Inflammatory macrophage treated with lipopolysaccharide for 1 hour (primary cell): ENCODE results near the gene ACOT6.
"Not testable (repeated sequence)": the region's sequence is repeated elsewhere in the genome, so short reads cannot be mapped to it uniquely, and the experiment has no call there.

Source experiments
- DNase-seq, 2 donors: peaks; one replicate each; pipeline ENCODE4 v3.0.0-alpha.2; 2020 to 2022

Gene ACOT6

DNA sequence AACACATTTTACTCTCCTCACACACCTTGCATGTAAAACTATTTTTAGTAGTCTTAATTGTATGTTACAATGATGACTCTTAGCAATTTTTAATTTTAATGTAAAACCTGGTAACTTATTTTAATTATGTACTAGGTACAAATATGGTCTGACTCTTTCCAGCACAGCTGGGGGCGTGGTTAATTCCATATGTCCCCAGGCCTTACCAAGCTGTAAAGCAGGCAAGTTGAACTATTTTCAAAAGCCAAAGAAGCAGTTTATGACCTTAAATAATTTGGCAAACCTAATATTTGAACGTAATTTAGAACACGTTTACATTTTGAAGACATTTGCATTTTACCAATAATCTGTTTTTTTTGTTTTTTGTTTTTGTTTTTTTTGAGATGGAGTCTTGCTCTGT, 9.3 kb upstream of the ACOT6 start:
- no peak for DNase-seq

DNA sequence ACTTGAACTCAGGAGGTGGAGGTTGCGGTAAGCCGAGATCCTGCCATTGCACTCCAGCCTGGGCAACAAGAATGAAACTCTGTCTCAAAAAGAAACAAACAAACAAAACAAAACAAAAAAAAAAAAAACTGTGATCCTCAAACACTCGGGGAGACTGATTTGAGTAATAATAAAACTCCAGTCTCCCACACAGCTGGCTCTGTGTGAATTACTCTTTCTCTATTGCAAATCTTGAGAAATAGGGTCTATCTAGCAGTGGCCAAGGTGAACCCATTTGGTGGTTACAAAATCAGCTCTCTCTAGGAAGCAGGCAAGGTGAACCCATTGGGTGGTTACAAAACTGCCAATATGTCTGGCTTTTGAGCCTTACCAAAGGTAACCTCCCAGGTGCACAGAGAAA, 6.0 kb upstream of the ACOT6 start:
- no peak for DNase-seq

DNA sequence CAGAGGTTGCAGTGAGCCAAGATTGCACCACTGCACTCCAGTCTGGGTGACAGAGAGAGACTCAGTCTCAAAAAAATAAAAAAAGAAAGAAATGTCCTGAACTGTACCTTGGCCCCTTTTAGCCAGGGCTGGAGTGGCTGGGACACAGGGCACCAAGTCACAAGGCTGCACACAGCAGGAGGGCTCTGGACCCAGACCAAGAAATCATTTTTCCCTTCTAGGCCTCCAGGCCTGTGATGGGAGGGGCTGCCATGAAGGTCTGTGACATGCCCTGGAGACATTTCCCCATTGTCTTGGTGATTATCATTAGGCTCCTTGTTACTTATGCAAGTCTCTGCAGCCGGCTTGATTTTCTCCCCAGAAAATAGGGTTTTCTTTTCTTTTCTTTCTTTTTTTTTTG, 5.1 kb upstream of the ACOT6 start:
- no peak for DNase-seq

- no peak for DNase-seq
Measured at GRCh38 chr14:73610687-73611086, 1.6 kb upstream of the ACOT6 start.

- DNase-seq, result no peak
Measured at GRCh38 chr14:73613046-73613383, 698 bp downstream of the ACOT6 start.

- no peak for DNase-seq
Measured at GRCh38 chr14:73613419-73613963, 1.2 kb downstream of the ACOT6 start.

DNA sequence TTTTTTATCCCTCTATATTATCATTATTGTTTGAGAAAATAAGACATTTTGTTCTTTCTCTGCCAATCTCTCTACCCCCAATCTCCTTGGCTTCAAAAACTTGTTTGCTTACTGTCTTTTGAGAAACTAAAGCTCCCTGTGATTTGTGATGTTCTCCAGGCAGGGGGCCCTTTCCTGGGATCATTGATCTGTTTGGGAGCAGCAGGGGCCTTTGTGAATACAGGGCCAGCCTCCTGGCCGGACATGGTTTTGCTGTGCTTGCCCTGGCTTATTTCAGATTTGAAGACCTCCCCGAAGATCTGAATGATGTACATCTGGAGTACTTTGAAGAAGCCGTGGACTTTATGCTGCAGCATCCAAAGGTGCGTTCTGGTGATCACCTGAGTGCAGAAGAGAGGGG, 4.5 kb downstream of the ACOT6 start:
- no peak for DNase-seq

DNA sequence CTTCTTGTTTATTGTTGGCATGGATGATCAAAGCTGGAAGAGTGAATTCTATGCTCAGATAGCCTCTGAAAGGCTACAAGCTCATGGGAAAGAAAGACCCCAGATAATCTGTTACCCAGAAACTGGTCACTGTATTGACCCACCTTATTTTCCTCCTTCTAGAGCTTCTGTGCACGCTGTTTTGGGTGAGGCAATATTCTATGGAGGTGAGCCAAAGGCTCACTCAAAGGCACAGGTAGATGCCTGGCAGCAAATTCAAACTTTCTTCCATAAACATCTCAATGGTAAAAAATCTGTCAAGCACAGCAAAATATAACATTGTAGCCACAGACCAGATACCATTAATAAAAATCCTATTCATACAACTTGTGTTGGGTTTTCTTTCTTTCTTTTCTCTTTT, 7.2 kb downstream of the ACOT6 start:
- DNase-seq, result no peak

DNA sequence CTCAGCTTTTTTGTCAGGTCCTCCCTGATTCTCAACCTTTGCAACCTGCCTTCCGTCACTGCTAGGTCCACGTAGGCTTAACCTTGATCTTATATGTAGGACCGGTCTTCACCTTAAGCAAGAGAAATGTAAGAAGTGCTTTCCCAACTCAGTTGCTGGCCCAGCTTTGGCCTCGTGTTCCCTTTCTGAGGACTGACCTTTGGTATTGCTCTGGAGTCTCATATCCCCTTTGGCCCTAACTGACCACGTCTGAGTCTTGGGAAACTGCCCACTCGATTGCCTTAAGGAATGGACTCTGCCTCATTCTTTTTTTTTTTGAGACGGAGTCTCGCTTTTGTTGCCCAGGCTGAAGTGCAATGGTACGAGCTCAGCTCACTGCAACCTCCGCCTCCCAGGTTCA, 8.0 kb downstream of the ACOT6 start:
- DNase-seq, result no peak

DNA sequence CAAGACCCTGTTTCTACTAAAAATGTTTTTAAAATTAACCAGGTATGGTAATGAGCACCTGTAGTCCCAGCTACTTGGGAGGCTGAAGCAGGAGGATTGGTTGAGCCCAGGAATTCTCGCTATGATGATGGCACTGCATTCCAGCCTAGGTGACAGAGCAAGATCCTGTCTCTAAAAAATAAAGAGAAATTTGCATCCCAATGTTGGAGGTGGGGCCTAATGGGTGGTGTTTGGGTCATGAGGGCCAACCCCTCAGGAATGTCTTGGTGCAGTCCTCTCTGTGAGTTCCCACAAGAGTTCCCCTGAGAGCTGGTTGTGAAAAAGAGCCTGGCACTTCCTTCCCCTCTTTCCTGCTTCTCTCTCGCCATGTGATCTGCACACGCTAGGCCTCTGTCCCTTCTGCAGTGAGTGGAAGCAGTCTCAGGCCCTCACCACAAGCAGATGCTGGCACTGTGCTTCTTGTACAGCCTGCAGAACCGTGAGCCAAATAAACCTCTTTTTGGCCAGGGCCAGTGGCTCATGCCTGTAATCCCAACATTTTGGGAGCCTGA, 11.3 kb downstream of the ACOT6 start:
- DNase-seq, result peak in 1 of 2 donors; percentile 41

- DNase-seq, result no peak
Measured at GRCh38 chr14:73625706-73626105, 13.4 kb downstream of the ACOT6 start.

DNA sequence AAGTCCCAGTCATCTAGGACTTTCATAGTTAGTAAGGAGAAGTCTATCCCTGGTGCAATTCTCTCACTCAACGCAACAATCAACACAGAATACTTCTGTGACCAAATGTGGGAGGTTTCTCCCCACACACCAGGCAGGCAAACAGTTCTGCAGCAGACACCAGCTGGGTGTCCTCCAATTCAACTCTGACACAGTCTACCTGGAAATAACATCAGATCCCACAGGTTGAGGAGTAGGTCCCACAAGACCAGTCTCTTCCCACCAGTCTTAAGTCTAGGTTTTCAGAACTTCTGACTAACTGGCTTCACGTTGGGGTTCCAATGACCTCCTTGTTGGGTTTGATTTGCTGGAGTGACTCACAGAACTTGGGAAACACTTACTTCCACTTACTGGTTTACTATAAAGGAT, 14.8 kb downstream of the ACOT6 start:
- peak; percentile 71 to 89 for DNase-seq

DNA sequence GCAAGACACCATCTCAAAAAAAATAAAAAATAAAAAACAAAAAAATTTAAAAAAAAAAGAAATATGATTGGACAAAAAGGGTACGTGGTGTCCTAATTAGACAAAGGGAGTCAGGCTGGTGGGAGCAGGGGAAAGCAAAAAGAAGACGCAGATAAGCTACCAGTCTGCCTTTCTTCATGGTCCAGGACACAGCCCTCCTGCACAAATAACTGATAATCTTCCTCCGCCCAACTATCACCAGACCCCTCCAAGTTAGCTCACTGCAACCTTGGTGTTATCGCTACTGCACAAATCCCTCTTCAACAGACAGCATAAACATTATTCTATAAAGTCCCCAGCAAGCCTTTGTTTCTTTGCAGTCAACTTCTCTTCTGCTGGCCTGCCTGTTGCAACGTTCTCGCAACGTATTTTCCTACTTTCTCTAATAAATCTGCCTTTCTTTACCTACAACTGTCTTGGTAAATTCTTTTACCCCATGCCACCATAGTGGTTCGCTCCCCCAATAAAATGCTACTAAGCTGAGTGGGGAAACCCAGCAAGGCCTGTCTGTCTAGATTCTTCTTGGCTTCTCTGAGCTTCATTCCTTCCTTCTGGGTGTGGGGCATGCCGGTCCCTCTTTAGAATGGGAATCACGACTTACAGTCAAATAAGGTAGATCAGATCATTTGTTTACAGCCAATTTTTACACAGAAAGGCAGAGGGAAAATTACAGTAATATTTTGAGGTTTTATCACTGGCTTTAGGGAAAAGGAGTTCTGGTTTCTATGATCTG, 17.9 kb downstream of the ACOT6 start:
- no peak for DNase-seq

DNA sequence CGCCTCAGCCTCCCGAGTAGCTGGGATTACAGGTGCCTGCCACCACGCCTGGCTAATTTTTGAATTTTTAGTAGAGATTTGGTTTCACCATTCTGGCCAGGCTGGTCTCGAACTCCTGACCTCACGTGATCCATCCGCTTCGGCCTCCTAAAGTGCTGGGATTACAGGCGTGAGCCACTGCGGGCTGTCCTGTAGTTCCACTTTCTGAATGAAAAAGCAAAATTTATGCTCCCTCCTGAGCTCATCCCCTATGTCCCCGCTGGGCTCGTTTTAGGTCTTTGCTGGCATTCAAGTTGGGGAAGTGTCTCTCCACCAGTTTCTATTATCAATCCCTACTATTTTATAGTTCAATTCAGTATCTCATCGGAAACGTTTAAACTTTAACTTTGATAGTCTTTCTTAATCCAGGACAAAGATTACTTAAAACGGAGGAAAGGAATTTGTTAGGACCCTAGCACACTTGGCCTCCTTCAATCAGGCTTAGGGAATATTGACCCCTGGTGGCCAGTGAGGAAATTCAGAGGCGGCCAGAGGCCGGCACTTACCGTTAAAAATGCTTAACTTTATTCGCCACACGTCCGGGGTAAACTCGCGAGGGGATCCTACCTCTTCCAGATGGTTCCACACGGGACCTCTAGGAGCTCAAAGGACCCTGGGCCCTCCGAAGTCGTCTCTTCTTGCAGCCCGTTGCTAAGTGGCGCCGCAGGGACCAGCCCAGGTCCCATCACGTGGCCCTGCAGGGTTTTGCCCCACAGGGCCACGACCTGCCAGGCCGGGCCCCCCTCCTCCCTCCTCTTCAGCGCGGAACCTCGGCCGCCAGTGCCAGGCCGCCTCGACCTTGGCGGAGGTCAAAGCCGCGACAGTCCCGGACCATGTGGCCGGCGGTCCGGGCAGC, 21.0 kb downstream of the ACOT6 start:
- DNase-seq, result peak; percentile 61 to 86

DNA sequence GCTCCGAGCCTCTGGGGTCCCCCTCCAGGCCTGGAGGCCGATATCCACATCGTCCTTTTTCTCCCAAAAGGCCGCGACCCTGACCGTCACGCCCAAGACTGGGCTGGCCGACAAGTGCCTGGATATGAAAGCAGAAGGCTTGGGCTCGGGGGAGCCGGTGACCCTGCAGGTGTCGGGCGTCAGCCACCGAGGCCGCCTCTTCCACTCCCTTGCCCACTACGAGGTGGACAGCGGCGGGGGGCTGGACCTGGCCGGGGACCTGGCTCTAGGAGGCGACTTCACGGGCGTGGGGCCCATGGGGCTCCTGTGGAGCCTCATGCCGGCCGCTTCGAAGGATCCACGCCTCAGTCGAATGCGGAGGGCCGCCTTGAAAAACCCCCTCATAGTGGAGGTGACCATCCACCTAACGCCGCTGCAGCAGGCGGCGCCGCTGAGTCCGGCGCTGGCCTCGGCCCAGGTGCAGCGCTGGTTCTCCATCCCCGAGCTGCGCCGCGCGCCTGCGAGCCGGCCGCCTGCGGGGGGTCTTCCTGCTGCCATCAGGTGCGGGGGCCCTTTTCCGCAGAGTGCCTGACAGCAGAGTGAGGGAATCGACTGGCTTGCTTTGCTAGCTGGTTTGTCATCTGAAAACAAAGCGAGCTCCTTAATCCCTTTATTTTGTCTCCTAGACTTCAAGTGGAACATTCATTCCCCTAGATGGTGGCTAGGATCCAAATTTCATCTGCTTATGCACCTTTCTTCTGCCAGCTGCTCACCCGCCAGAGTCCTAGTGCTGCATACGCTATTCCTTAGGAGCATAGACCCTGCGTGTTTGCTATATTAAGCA, 21.9 kb downstream of the ACOT6 start:
- no peak for DNase-seq

- not testable (repeated sequence) for DNase-seq
Measured at GRCh38 chr14:73636355-73636754, 24.0 kb downstream of the ACOT6 start.

DNA sequence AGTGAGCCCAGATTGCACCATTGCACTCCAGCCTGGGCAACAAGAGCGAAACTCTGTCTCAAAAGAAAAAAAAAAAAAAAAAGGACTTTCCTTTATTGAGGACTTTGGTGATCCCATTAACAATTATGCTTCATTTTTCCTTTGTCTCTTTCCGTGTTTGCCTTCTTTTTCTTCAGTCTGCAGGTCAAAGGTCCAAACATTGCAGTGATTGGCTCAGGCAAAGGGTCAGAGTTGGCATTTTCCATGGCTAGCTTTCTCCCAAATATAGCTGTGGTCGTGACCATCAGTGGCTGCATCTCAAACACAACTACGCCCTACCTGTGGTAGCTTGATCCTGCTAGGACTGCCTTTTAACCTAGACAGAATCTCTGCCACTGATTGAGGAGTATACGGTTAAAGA, 25.5 kb downstream of the ACOT6 start:
- DNase-seq, result no peak

DNA sequence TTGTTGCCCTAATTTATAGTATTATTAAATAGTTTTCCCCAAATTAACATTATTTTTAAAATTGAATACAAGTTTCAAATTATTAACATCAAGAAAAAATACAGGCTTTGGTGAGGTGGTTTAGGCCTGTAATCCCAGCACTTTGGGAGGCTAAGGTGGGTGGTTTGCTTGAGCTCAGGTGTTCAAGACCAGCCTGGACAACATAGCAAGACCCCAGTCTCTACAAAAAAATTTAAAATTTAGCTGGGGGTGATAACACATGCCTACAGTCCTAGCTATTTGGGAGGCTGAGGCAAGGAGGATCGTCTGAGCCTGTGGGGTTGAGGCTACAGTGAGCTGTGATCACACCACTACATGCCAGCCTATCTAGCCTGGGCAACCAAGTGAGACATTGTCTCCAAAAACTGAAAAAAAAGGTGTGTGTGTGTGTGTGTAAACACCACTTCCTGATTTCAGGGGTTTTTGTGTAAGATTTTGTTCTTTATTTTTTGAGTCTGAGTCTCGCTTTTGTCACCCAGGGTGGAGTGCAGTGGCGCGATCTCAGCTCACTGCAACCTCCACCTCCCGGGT, 28.6 kb downstream of the ACOT6 start:
- DNase-seq, result no peak

- DNase-seq, result peak; percentile 89 to 95
Measured at GRCh38 chr14:73644531-73645247, 32.4 kb downstream of the ACOT6 start, which contains the start of gene DNAL1. Gene DNAL1, plus strand, starts transcription at chr14:73644986. Its CDS starts 54 bp downstream, at chr14:73645040.

GRCh38 chr14:73645248-73645610, 32.9 kb downstream of the ACOT6 start:
- DNase-seq, result no peak

DNA sequence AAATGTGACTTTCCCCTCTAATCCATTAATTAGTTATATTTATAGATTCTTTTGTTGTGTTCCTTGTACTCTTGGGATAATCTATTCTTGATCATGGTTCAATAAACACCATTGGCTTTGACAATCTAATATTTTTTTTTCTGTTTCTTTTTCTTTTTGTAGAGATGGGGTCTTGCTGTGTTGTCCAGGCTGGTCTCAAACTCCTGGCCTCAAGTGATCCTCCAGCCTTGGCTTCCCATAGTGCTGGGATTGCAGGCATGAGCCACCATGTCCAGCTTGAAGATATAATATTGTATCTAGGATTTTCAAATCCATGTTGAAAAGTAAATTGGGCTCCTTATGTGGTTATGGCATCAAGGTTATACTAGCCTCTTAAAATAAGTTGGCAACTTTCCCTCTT, 38.7 kb downstream of the ACOT6 start:
- DNase-seq, result no peak

DNA sequence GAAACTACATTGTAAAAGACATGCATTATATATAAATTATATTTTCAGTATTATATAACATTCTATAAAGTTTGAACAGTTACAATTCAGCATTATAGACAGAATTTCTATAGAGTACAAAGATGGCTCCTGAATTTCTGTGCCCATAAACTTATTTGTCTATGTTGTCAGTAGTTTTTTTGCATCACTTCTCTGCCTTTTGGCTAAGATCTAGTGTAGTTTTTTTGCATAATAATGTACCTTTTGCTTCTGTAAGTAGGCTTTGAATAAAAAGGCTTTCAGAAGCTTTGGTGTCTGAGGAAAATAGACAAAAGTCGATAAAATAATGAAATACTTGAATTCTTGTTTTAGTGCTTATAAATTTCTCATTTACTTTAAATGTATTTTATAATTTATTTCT, 43.5 kb downstream of the ACOT6 start:
- no peak for DNase-seq
